ENCODE measurements around the gene ZBTB7B. TPM values are rescaled to one million over a fixed set of nuclear protein-coding genes. Genes with fewer than 3 reads are reported as not detected.

ZBTB7B gene
- total and polyA plus RNA-seq, 5 experiments from 2014 or later = 0.12 to 13.1 (median 0.59) TPM

DNA sequence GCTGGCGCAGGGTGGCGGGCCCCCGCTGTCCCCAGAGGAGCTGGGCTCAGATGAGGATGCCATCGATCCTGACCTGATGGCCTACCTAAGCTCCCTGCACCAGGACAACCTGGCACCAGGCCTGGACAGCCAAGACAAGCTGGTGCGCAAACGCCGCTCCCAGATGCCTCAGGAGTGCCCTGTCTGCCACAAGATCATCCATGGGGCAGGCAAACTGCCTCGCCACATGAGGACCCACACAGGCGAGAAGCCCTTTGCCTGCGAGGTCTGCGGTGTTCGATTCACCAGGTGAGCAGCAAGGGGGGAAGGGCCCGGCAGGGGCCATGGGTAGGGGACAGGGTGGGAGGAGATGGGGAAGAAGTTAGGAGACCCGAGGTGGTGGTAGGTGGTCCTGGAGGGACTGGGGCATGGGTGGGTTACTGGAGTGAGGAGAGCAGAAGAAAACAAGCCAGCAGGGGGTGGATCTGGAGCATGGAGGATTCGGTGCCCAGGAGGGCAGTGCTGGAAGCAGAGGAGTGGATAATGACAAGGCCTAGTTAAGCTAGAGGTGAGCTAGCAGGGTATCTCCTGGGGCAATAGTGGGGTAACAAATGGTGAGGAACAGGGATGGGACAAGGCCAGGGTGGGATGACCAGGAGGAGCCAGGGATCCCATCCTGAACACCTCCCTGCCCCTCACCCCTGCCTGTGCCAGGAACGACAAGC is 13.1 kb downstream of the ZBTB7B start:
- Mint-ChIP-seq H3K9me3 (no peaks in the 10 kb centered on the region), H3K4me1 (peaks cover 30 to 69% (median 61%) of the 10 kb centered on the region in 4 donors), H3K27ac (peak overlapping the region in 8 of 10 donors; percentile 52 to 86 (median 73)), H3K4me3 (peak overlapping the region; percentile 44 to 78 (median 67)), H3K36me3 (no peaks in the 10 kb centered on the region), H3K27me3 (peaks cover 0 to 10% (median 0%) of the 10 kb centered on the region in 5 donors)
- POLR2A ChIA-PET = interaction anchor here (0.9 to 4.3 kb wide), 15 partner anchors 9 to 294 kb away, joined by 3 to 29 read pairs (median 15); partner anchors contain the start of genes ADAM15, CKS1B, FLAD1 and PBXIP1
- DNase-seq (no peak), ATAC-seq (no peak)

DNA sequence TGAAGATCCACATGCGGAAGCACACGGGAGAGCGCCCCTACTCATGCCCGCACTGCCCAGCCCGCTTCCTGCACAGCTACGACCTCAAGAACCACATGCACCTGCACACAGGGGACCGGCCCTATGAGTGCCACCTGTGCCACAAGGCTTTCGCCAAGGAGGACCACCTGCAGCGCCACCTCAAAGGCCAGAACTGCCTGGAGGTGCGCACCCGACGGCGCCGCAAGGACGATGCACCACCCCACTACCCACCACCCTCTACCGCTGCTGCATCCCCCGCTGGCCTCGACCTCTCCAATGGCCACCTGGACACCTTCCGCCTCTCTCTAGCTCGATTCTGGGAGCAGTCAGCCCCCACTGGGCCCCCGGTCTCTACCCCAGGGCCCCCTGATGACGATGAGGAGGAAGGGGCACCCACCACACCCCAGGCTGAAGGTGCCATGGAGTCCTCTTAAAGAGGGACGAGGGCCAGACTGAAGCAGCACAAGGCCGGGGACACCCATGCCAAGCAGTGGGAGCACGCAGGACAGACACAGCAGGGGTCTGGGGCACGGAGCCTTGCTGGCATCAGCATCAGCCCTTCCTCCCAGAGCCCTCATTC is 13.7 kb downstream of the ZBTB7B start:
- no peak for DNase-seq
- ATAC-seq = peak; percentile 25 to 26
- Mint-ChIP-seq H3K36me3 (no peaks in the 10 kb centered on the region), H3K9me3 (no peaks in the 10 kb centered on the region), H3K27me3 (peaks cover 0 to 10% (median 0%) of the 10 kb centered on the region in 5 donors), H3K4me1 (peaks cover 26 to 65% (median 55%) of the 10 kb centered on the region in 4 donors), H3K4me3 (peak overlapping the region; percentile 44 to 78 (median 67)), H3K27ac (peak overlapping the region in 7 of 10 donors; percentile 56 to 77 (median 73))
- POLR2A ChIA-PET = interaction anchor here (0.9 to 4.3 kb wide), 17 partner anchors 9 to 457 kb away, joined by 3 to 29 read pairs (median 9); partner anchors contain the start of genes ADAM15, CKS1B, FLAD1 and PBXIP1

GRCh38 chr1:155017041-155017945 is 14.7 kb downstream of the ZBTB7B start:
- no peaks in the 10 kb centered on the region for H3K36me3 Mint-ChIP-seq
- DNase-seq (peak; percentile 78 to 91 (median 86)), ATAC-seq (peak; percentile 98)
- peaks cover 26 to 56% (median 51%) of the 10 kb centered on the region in 4 donors for H3K4me1 Mint-ChIP-seq
- POLR2A ChIA-PET = interaction anchor here (0.8 to 4.3 kb wide), 21 partner anchors 9 to 458 kb away, joined by 3 to 29 read pairs (median 5); partner anchors contain the start of genes ADAM15, CKS1B, FLAD1 and PBXIP1
- H3K9me3 Mint-ChIP-seq = no peaks in the 10 kb centered on the region
- H3K27me3 Mint-ChIP-seq = peaks cover 0 to 17% (median 0%) of the 10 kb centered on the region in 5 donors
- H3K4me3 Mint-ChIP-seq = peak overlapping the region; percentile 52 to 78 (median 69)
- peak overlapping the region in 5 of 10 donors; percentile 29 to 80 (median 67) for H3K27ac Mint-ChIP-seq

DNA sequence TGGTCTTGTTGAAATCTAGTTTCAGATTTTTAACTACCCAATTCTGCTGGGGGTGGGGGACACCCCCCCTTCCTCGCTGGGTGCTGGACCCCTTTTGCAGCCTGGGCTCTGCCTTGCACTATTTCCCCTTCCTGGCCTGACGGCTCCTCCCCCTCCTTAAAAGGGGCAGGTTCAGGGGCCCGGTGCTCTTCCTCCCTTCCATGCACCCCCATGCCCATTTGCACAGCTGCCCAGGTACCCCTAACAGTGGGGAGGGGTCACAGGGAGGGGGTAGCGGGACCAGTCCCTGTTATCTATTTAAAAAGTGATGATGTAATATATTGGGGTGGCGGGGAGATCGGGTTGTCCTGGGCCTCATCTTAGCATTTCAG is 15.3 kb downstream of the ZBTB7B start:
- Mint-ChIP-seq H3K27ac (peak overlapping the region in 4 of 10 donors; percentile 29 to 76 (median 52)), H3K36me3 (no peaks in the 10 kb centered on the region), H3K27me3 (peaks cover 0 to 20% (median 0%) of the 10 kb centered on the region in 5 donors), H3K9me3 (no peaks in the 10 kb centered on the region), H3K4me3 (peak overlapping the region; percentile 51 to 74 (median 64)), H3K4me1 (peaks cover 24 to 50% (median 45%) of the 10 kb centered on the region in 4 donors)
- POLR2A ChIA-PET = interaction anchor here (0.6 to 4.3 kb wide), 15 partner anchors 10 to 458 kb away, joined by 3 to 29 read pairs (median 6); partner anchors contain the start of genes ADAM15, FLAD1, PBXIP1 and PMVK
- no peak for DNase-seq
- peak in 1 of 2 donors; percentile 4 for ATAC-seq

GRCh38 chr1:155018617-155019348 is 16.2 kb downstream of the ZBTB7B start:
- Mint-ChIP-seq H3K36me3 (peaks cover 0 to 2% (median 0%) of the 10 kb centered on the region in 3 donors), H3K9me3 (no peaks in the 10 kb centered on the region), H3K4me3 (peak overlapping the region in 1 of 10 donors; percentile 26), H3K27me3 (peaks cover 0 to 28% (median 0%) of the 10 kb centered on the region in 5 donors), H3K4me1 (peaks cover 21 to 43% (median 37%) of the 10 kb centered on the region in 4 donors), H3K27ac (peak overlapping the region in 4 of 10 donors; percentile 35 to 69 (median 52))
- DNase-seq = no peak
- ATAC-seq = no peak
- POLR2A ChIA-PET = interaction anchor here (0.5 to 4.3 kb wide), 10 partner anchors 28 to 374 kb away, joined by 3 to 20 read pairs (median 4); partner anchors contain the start of genes FLAD1, PMVK and PYGO2

- Mint-ChIP-seq H3K9me3 (no peaks in the 10 kb centered on the region), H3K4me3 (peak overlapping the region in 2 of 10 donors; percentile 3 to 30), H3K36me3 (peaks cover 0 to 2% (median 0%) of the 10 kb centered on the region in 3 donors), H3K27ac (peak overlapping the region in 3 of 10 donors; percentile 36 to 69 (median 52)), H3K27me3 (peaks cover 0 to 28% (median 4%) of the 10 kb centered on the region in 5 donors), H3K4me1 (peaks cover 16 to 35% (median 31%) of the 10 kb centered on the region in 4 donors)
- POLR2A ChIA-PET = interaction anchor here (0.6 to 1.8 kb wide), 4 partner anchors 36 to 58 kb away, joined by 3 to 6 read pairs (median 4); partner anchors contain the start of genes FLAD1 and PYGO2
- ATAC-seq (no peak), DNase-seq (no peak)
Measured at GRCh38 chr1:155019377-155020245, 17.0 kb downstream of the ZBTB7B start.

- POLR2A ChIA-PET = interaction anchor here (0.7 to 1.0 kb wide), 2 partner anchors 23 to 27 kb away, joined by 3 to 9 read pairs; no protein-coding TSS in a partner anchor
- DNase-seq = no peak
- ATAC-seq = no peak
- Mint-ChIP-seq H3K9me3 (no peaks in the 10 kb centered on the region), H3K36me3 (peaks cover 0 to 2% (median 0%) of the 10 kb centered on the region in 3 donors), H3K4me1 (peaks cover 8 to 17% (median 11%) of the 10 kb centered on the region in 4 donors), H3K4me3 (no peak overlapping the region), H3K27me3 (peaks cover 0 to 28% (median 5%) of the 10 kb centered on the region in 5 donors), H3K27ac (no peak overlapping the region)
Measured at GRCh38 chr1:155022136-155022926, 19.7 kb downstream of the ZBTB7B start.

- POLR2A ChIA-PET = interaction anchor here (1.0 kb wide), 1 partner anchor 24 kb away, joined by 9 read pairs; no protein-coding TSS in a partner anchor
Measured at GRCh38 chr1:155022927-155023236, 20.3 kb downstream of the ZBTB7B start.

DNA sequence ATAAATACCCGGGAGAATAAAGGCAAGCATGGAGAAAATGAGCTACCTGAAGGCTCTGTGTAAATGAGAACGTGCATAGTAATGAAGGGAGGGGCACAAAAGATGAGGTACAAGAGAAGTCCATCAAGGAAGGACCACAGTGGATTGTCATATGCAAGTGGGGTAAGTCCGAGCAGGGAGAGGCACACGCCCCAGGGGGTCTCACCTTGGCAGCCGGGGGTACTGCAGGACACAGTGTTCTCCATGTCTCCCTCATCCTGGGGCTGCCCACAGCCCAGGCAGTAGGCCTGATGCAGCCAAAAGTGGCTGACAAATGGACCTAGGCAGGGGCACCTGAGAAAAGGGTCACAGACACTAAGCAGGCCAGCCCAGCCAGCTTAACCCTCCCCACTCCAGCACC is 21.0 kb downstream of the ZBTB7B start:
- H3K27ac Mint-ChIP-seq = peak overlapping the region in 1 of 10 donors; percentile 79
- peaks cover 0 to 28% (median 5%) of the 10 kb centered on the region in 5 donors for H3K27me3 Mint-ChIP-seq
- ATAC-seq (no peak), DNase-seq (no peak)
- H3K4me3 Mint-ChIP-seq = no peak overlapping the region
- POLR2A ChIA-PET = no interaction called here
- no peaks in the 10 kb centered on the region for H3K9me3 Mint-ChIP-seq
- peaks cover 0 to 2% (median 0%) of the 10 kb centered on the region in 3 donors for H3K36me3 Mint-ChIP-seq
- H3K4me1 Mint-ChIP-seq = peaks cover 0 to 10% (median 6%) of the 10 kb centered on the region in 4 donors

More at GRCh38 chr1:155022927-155023236, 20.3 kb downstream of the ZBTB7B start:
- DNase-seq (no peak), ATAC-seq (no peak)
- peaks cover 0 to 2% (median 0%) of the 10 kb centered on the region in 3 donors for H3K36me3 Mint-ChIP-seq
- H3K9me3 Mint-ChIP-seq = no peaks in the 10 kb centered on the region
- H3K4me3 Mint-ChIP-seq = no peak overlapping the region
- H3K27me3 Mint-ChIP-seq = peaks cover 0 to 28% (median 5%) of the 10 kb centered on the region in 5 donors
- peaks cover 3 to 12% (median 9%) of the 10 kb centered on the region in 4 donors for H3K4me1 Mint-ChIP-seq
- H3K27ac Mint-ChIP-seq = no peak overlapping the region

- ATAC-seq = no peak
- H3K4me1 Mint-ChIP-seq = peaks cover 0 to 7% (median 6%) of the 10 kb centered on the region in 4 donors
- H3K27me3 Mint-ChIP-seq = peaks cover 0 to 28% (median 5%) of the 10 kb centered on the region in 5 donors
- DNase-seq = no peak
- H3K4me3 Mint-ChIP-seq = no peak overlapping the region
- POLR2A ChIA-PET = no interaction called here
- peaks cover 0 to 2% (median 0%) of the 10 kb centered on the region in 3 donors for H3K36me3 Mint-ChIP-seq
- no peaks in the 10 kb centered on the region for H3K9me3 Mint-ChIP-seq
- no peak overlapping the region for H3K27ac Mint-ChIP-seq
Measured at GRCh38 chr1:155024315-155024714, 21.7 kb downstream of the ZBTB7B start.
